IMR-90 (cell line): ENCODE data around the gene NUDT15. TPM values are rescaled to one million over a fixed set of nuclear protein-coding genes. Genes with fewer than 3 reads are reported as not detected.

Source experiments
- ATAC-seq: fragments of 200-7000 bp; cut with Tn5 transposase; 2 replicates; pipeline ENCODE4 v1.9.1; 2020; ENCODE audit warnings: low read depth, mild to moderate bottlenecking, moderate library complexity
- BruUV-seq: library from RNA; stranded (reverse); fragments of 400-500 nt; replicated peaks from 2 replicates; lab custom pipeline; 2021; lab: Mats Ljungman, UMichigan
- CTCF ChIA-PET: fragments of 300-600 bp; formaldehyde crosslinking; extraction: SDS; loops from one replicate; lab custom pipeline; 2021; ENCODE audit warnings: antibody characterized with exemption; lab: Yijun Ruan, JAX
- POLR2A ChIA-PET: fragments of 300-600 bp; sonication (Branson Sonifier 250); formaldehyde crosslinking; loops from one replicate; lab custom pipeline; 2022; ENCODE audit warnings: antibody characterized with exemption; ENCODE audit not compliant: unreplicated experiment; lab: Charles Lee
- DNase-seq: peaks from one replicate; pipeline ENCODE4 v3.0.0; 2013
- H2AFZ ChIP-seq: replicated peaks from 2 replicates; pipeline ENCODE3; 2013; ENCODE audit warnings: low read length, mild to moderate bottlenecking; ENCODE audit not compliant: poor library complexity
- H2AK5ac ChIP-seq: 2 replicates; pipeline ENCODE4 v1.6.1; 2013; ENCODE audit warnings: low read depth, low read length, inconsistent platforms
- H2AK9ac ChIP-seq: replicated peaks from 2 replicates; pipeline ENCODE3; 2013; ENCODE audit warnings: mild to moderate bottlenecking, low read depth, low read length, moderate library complexity; ENCODE audit not compliant: poor library complexity
- H2BK120ac ChIP-seq: 2 replicates; pipeline ENCODE4 v1.6.1; 2013; ENCODE audit warnings: low read depth, low read length, inconsistent platforms
- H2BK15ac ChIP-seq: 3 replicates; pipeline ENCODE4 v1.6.1; 2013; ENCODE audit warnings: low read depth, low read length, inconsistent platforms
- H2BK20ac ChIP-seq: 2 replicates; pipeline ENCODE4 v1.6.1; 2013; ENCODE audit warnings: low read depth, mild to moderate bottlenecking, inconsistent platforms, low read length, moderate library complexity
- H2BK5ac ChIP-seq: 2 replicates; pipeline ENCODE4 v1.6.1; 2013; ENCODE audit warnings: mild to moderate bottlenecking, low read depth, low read length, inconsistent platforms; ENCODE audit not compliant: poor library complexity, severe bottlenecking
- H3K14ac ChIP-seq: replicated peaks from 2 replicates; pipeline ENCODE4 v1.6.1; 2013; ENCODE audit warnings: low read depth, low read length, inconsistent platforms
- H3K18ac ChIP-seq: 2 replicates; pipeline ENCODE4 v1.6.1; 2013; ENCODE audit warnings: low read depth, low read length, control low read depth
- H3K23ac ChIP-seq: 2 replicates; pipeline ENCODE4 v1.6.1; 2013; ENCODE audit warnings: low read depth, low read length, inconsistent platforms
- H3K27ac ChIP-seq: 2 replicates; pipeline ENCODE4 v1.5.1; 2013; ENCODE audit warnings: mild to moderate bottlenecking, control low read depth, low read length; ENCODE audit not compliant: insufficient read depth
- H3K27me3 ChIP-seq: 2 replicates; pipeline ENCODE4 v1.6.1; 2013; ENCODE audit warnings: low read length; ENCODE audit not compliant: control insufficient read depth, insufficient read depth
- H3K36me3 ChIP-seq: 2 replicates; pipeline ENCODE4 v1.6.1; 2013; ENCODE audit warnings: low read length, mixed read lengths; ENCODE audit not compliant: control insufficient read depth, insufficient read depth
- H3K4ac ChIP-seq: 2 replicates; pipeline ENCODE4 v1.6.1; 2013; ENCODE audit warnings: low read depth, low read length, inconsistent platforms
- H3K4me1 ChIP-seq: 2 replicates; pipeline ENCODE4 v1.6.1; 2013; ENCODE audit warnings: low read length, mixed read lengths; ENCODE audit not compliant: control insufficient read depth, insufficient read depth
- H3K4me2 ChIP-seq: 2 replicates; pipeline ENCODE4 v1.6.1; 2013; ENCODE audit warnings: low read depth, mild to moderate bottlenecking, control low read depth, low read length, moderate library complexity
- H3K4me3 ChIP-seq: 2 replicates; pipeline ENCODE4 v1.5.1; 2013; ENCODE audit warnings: low read depth, mild to moderate bottlenecking, control low read depth, low read length, moderate library complexity; ENCODE audit not compliant: insufficient read depth
- H3K56ac ChIP-seq: 2 replicates; pipeline ENCODE4 v1.6.1; 2013; ENCODE audit warnings: low read length, inconsistent platforms; ENCODE audit not compliant: insufficient read depth; ENCODE audit errors: extremely low read depth
- H3K79me1 ChIP-seq, 2 experiments: 2 replicates each; pipeline ENCODE4 v1.6.1; 2013; ENCODE audit warnings: low read length in 2 of 2, inconsistent platforms in 1 of 2, low read depth in 1 of 2
- H3K9ac ChIP-seq: 2 replicates; pipeline ENCODE4 v1.6.1; 2013; ENCODE audit warnings: low read depth, low read length, control low read depth
- H3K9me1 ChIP-seq: 2 replicates; pipeline ENCODE4 v1.6.1; 2013; ENCODE audit warnings: low read length, inconsistent platforms; ENCODE audit not compliant: insufficient read depth
- H3K9me3 ChIP-seq: 2 replicates; pipeline ENCODE4 v1.6.1; 2013; ENCODE audit warnings: low read length; ENCODE audit not compliant: control insufficient read depth, insufficient read depth
- H4K20me1 ChIP-seq: 2 replicates; pipeline ENCODE4 v1.6.1; 2013; ENCODE audit warnings: low read length, inconsistent platforms; ENCODE audit not compliant: insufficient read depth
- H4K5ac ChIP-seq: 2 replicates; pipeline ENCODE4 v1.6.1; 2013; ENCODE audit warnings: mild to moderate bottlenecking, low read depth, low read length, control low read depth
- H4K8ac ChIP-seq, 2 experiments: 2 replicates each; pipeline ENCODE4 v1.6.1; 2013; ENCODE audit warnings: low read depth in 2 of 2, low read length in 2 of 2, control low read depth in 1 of 2, inconsistent platforms in 1 of 2
- H4K91ac ChIP-seq: 2 replicates; pipeline ENCODE4 v1.6.1; 2013; ENCODE audit warnings: low read depth, low read length, inconsistent platforms; ENCODE audit not compliant: insufficient read depth
- CTCF ChIP-seq: conservative IDR thresholded peaks from 2 replicates; pipeline ENCODE4 v1.5.1; 2012; ENCODE audit warnings: mild to moderate bottlenecking, low read depth, low read length, improper control_type of control experiment
- FOS ChIP-seq: fragments of 150-350 bp; IDR thresholded peaks from 2 replicates; pipeline ENCODE4 v1.6.1; 2016; ENCODE audit warnings: low read depth, low read length
- MAFK ChIP-seq: IDR thresholded peaks from 2 replicates; pipeline ENCODE4 v1.6.1; 2012; ENCODE audit warnings: low read depth, low read length, improper control_type of control experiment
- MAZ ChIP-seq: IDR thresholded peaks from 2 replicates; pipeline ENCODE4 v1.6.1; 2012; ENCODE audit warnings: low read depth, mild to moderate bottlenecking, low read length, improper control_type of control experiment, moderate library complexity, borderline replicate concordance
- NFE2L2 ChIP-seq: fragments of 150-350 bp; IDR thresholded peaks from 2 replicates; pipeline ENCODE4 v1.6.1; 2016; ENCODE audit warnings: low read depth, mild to moderate bottlenecking, low read length
- RAD21 ChIP-seq: IDR thresholded peaks from 2 replicates; pipeline ENCODE4 v1.6.1; 2012; ENCODE audit warnings: low read length, improper control_type of control experiment
- RCOR1 ChIP-seq: IDR thresholded peaks from 2 replicates; pipeline ENCODE4 v1.6.1; 2012; ENCODE audit warnings: mild to moderate bottlenecking, low read length, improper control_type of control experiment; ENCODE audit not compliant: insufficient replicate concordance
- RFX5 ChIP-seq: IDR thresholded peaks from 2 replicates; pipeline ENCODE4 v1.8.0; 2012; ENCODE audit warnings: low read depth, mild to moderate bottlenecking, low read length, moderate library complexity
- WGBS, 2 experiments: methylation state at CpG; one replicate each; pipeline versions ENCODE4 v1.1.5 to v1.1.7; 2013; ENCODE audit warnings: missing lambda C conversion rate in 2 of 2; ENCODE audit not compliant: insufficient read length in 1 of 2; ENCODE audit errors: extremely low coverage in 2 of 2; 5-methylcytosine and 5-hydroxymethylcytosine counted together
- dilution Hi-C: fragments of 300-500 bp; cut with HindIII; formaldehyde crosslinking; loops from one replicate; pipeline ENCODE4 v1.14.3; 2018; ENCODE audit warnings: low sequenced_read_pairs; ENCODE audit not compliant: unreplicated experiment
- in situ Hi-C: fragments of 300-500 bp; cut with MboI; formaldehyde crosslinking; loops from 3 replicates; pipeline ENCODE4 v1.14.3; 2019; ENCODE audit warnings: low sequenced_read_pairs, inconsistent platforms, mixed read lengths
- intact Hi-C: fragments of 100-400 bp; cut with micrococcal nuclease; formaldehyde crosslinking; loops from 2 replicates; pipeline ENCODE4 v1.10.0; 2022
- polyA plus RNA-seq, 3 experiments: library from polyadenylated mRNA; depleted of rRNA; stranded (reverse); fragments of >200 nt; gene quantifications; 2 replicates each; pipeline ENCODE4 v1.2.3, GENCODE V29; 2012; ENCODE audit warnings: low replicate concordance in 1 of 3
- total RNA-seq: library from RNA; depleted of rRNA; stranded (reverse); fragments of >200 nt; gene quantifications from 2 replicates; pipeline ENCODE4 v1.2.3, GENCODE V29; 2012
- TF ChIP-seq, protein P1 (sequence below): fragments of 150-350 bp; IDR thresholded peaks from 2 replicates; pipeline ENCODE4 v1.6.1; 2017; ENCODE audit warnings: mild to moderate bottlenecking, antibody characterized with exemption, low read length, low read depth

NUDT15 gene
- total and polyA plus RNA-seq, 2 of the 4 experiments (the other 2 are of a cell fraction) = 13.1 to 14.2 TPM

DNA sequence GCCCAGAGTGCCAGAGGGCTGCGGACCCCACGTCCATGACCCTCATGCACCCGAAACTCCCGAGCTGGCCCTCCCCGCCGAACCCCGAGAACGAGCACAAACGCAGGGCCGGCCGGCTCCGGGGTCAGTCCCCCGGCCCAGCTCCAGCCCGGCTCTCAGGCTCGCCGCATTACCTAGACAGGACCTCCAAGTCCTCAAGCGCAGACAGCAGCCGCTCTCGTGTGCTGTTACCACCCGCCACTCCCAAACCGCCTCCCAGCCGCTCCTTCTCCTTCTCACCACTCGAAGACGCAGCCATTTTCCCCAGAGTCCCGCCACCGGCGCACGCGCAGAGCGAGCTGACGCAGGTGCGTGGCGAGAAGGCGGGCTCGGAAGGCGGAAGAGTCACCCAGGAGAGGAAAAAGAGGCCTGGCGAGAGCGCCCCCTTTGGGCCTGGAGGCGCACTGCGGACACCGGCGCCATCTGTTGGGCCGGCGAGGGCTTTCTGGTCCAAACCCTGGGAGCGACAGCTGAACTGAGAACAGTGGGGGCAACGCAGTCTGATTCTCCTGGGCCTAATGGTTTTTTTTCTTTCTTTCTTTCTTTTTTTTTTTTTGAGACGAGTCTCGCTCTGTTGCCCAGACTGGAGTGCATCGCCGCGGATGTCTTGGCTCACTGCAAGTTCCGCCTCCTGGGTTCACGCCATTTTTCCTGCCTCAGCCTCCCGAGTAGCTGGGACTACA is 57.4 kb downstream of the NUDT15 start, which contains the start of gene MED4 (continued):
- TF ChIP-seq RCOR1 (no peak), RFX5 (no peak), MAFK (no peak)

DNA sequence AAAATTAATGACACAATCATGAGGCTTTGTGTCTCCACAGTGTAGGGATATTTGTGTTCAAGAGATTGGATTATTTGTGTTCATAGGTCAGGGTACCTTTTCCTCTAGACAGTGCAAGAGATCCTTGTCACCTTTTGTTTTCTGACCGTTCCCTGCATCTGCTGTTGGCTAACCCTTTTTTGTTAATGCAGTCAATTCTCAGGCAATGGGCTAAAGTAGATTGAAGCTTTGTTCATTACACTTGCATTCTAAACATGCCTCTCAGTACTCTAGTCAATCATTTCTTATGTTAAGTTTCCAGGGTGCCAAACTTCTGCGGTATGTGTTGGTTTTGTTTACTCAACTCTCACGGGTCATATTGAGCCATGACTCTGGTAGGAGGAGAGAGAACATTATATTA is 59.1 kb downstream of the NUDT15 start:
- Histone ChIP-seq H3K36me3 (no peaks in the 10 kb centered on the region), H3K4me1 (peaks cover 2% of the 10 kb centered on the region; the same call in 1 of the 2 replicates), H3K79me1 (peaks cover 2 to 19% of the 10 kb centered on the region in 2 experiments; a peak in 3 of 4 replicates), H3K18ac (no peak overlapping the region), H4K20me1 (peaks cover 15% of the 10 kb centered on the region; the same call in 1 of the 2 replicates), H3K4me2 (no peak overlapping the region), H2AK9ac (no peak overlapping the region), H3K4ac (no peak overlapping the region), H4K5ac (no peak overlapping the region), H3K23ac (no peak overlapping the region), H2BK15ac (no peak overlapping the region), H3K14ac (no peak overlapping the region), H4K91ac (no peak overlapping the region), H2AFZ (no peak overlapping the region), H4K8ac (no peak overlapping the region), H3K9me1 (peaks cover 3% of the 10 kb centered on the region; the same call in 1 of the 2 replicates), H2BK20ac (no peak overlapping the region), H3K9ac (no peak overlapping the region), H3K9me3 (no peaks in the 10 kb centered on the region), H3K27ac (no peak overlapping the region), H2AK5ac (no peak overlapping the region), H3K4me3 (no peak overlapping the region), H2BK5ac (no peak overlapping the region), H2BK120ac (no peak overlapping the region), H3K27me3 (peaks cover 2% of the 10 kb centered on the region; the same call in 1 of the 2 replicates), H3K56ac (no peak overlapping the region)
- in situ Hi-C loops (no loop called here), intact Hi-C loops (loop anchor here (10.0 kb wide), 1 partner anchor 302 kb away; no protein-coding TSS in a partner anchor), dilution Hi-C loops (no loop called here)
- no CpG with 5 or more reads among the region's 3 CpGs for WGBS, 2 experiments
- DNase-seq (no peak), ATAC-seq (no peak)
- POLR2A ChIA-PET = no interaction called here
- CTCF ChIA-PET = no interaction called here
- no peak for TF ChIP-seq NFE2L2
- TF ChIP-seq RAD21 = no peak
- no peak for TF ChIP-seq RCOR1
- TF ChIP-seq, protein P1, sequence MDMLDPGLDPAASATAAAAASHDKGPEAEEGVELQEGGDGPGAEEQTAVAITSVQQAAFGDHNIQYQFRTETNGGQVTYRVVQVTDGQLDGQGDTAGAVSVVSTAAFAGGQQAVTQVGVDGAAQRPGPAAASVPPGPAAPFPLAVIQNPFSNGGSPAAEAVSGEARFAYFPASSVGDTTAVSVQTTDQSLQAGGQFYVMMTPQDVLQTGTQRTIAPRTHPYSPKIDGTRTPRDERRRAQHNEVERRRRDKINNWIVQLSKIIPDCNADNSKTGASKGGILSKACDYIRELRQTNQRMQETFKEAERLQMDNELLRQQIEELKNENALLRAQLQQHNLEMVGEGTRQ = no peak
- TF ChIP-seq RFX5 = no peak
- no peak for TF ChIP-seq MAZ
- TF ChIP-seq FOS = no peak
- no peak for TF ChIP-seq MAFK
- no peak for TF ChIP-seq CTCF
- no TSS peak for BruUV-seq
